CD8-positive, alpha-beta memory T cell (primary cell): ENCODE results near the gene FLRT2. TPM values are rescaled to one million over a fixed set of nuclear protein-coding genes. Genes with fewer than 3 reads are reported as not detected.

Source experiments
- CTCF ChIA-PET: fragments of 350-600 bp; sonication (Branson Sonifier 250); formaldehyde crosslinking; loops from one replicate; lab custom pipeline; 2021; ENCODE audit warnings: antibody characterized with exemption; lab: Charles Lee
- POLR2A ChIA-PET: fragments of 350-600 bp; sonication (Branson Sonifier 250); formaldehyde crosslinking; loops from one replicate; lab custom pipeline; 2021; ENCODE audit warnings: antibody characterized with exemption; lab: Charles Lee
- DNase-seq, 5 donors: peaks; one replicate each; pipeline versions ENCODE4 v3.0.0 to v3.0.0-alpha.2; 2020 to 2022; ENCODE audit warnings: mixed read lengths in 1 of 5
- H3K27ac ChIP-seq: one replicate; pipeline ENCODE4 v1.7.0; 2013; ENCODE audit warnings: low read depth, mild to moderate bottlenecking, low read length, moderate library complexity
- H3K27me3 ChIP-seq: 2 replicates; pipeline ENCODE4 v1.7.0; 2013; ENCODE audit warnings: low read length, mild to moderate bottlenecking; ENCODE audit not compliant: insufficient read depth, poor library complexity, severe bottlenecking
- H3K36me3 ChIP-seq: 2 replicates; pipeline ENCODE4 v1.7.0; 2013; ENCODE audit warnings: mild to moderate bottlenecking, low read length, moderate library complexity; ENCODE audit not compliant: insufficient read depth
- H3K4me1 ChIP-seq: 2 replicates; pipeline ENCODE4 v1.7.0; 2013; ENCODE audit warnings: mild to moderate bottlenecking, low read length, moderate library complexity; ENCODE audit not compliant: insufficient read depth
- H3K4me3 ChIP-seq: 2 replicates; pipeline ENCODE4 v1.7.0; 2013; ENCODE audit warnings: mild to moderate bottlenecking, low read length
- H3K9me3 ChIP-seq: 2 replicates; pipeline ENCODE4 v1.7.0; 2013; ENCODE audit warnings: mild to moderate bottlenecking, low read length
- H3K27ac Mint-ChIP-seq, 8 donors: one replicate each; pipeline ENCODE4 v1.8.0; 2020 to 2021; ENCODE audit warnings: mixed read lengths in 8 of 8, mild to moderate bottlenecking in 6 of 8, inconsistent platforms in 3 of 8, moderate library complexity in 3 of 8
- H3K27me3 Mint-ChIP-seq, 2 donors: one replicate each; pipeline ENCODE4 v1.8.0; 2020 to 2021; ENCODE audit warnings: mixed read lengths in 2 of 2, mild to moderate bottlenecking in 1 of 2, moderate library complexity in 1 of 2
- H3K36me3 Mint-ChIP-seq, 3 donors: one replicate each; pipeline ENCODE4 v1.8.0; 2020 to 2021; ENCODE audit warnings: mixed read lengths in 3 of 3, inconsistent platforms in 1 of 3, mild to moderate bottlenecking in 1 of 3
- H3K4me1 Mint-ChIP-seq, 3 donors: one replicate each; pipeline ENCODE4 v1.8.0; 2020 to 2021; ENCODE audit warnings: mixed read lengths in 3 of 3, inconsistent platforms in 1 of 3, mild to moderate bottlenecking in 1 of 3
- H3K4me3 Mint-ChIP-seq, 7 donors: one replicate each; pipeline ENCODE4 v1.8.0; 2020 to 2021; ENCODE audit warnings: mixed read lengths in 7 of 7, mild to moderate bottlenecking in 6 of 7, moderate library complexity in 4 of 7, inconsistent platforms in 2 of 7
- H3K9me3 Mint-ChIP-seq, 5 donors: one replicate each; pipeline ENCODE4 v1.8.0; 2020 to 2022; ENCODE audit warnings: mixed read lengths in 5 of 5, mild to moderate bottlenecking in 3 of 5, moderate library complexity in 2 of 5, inconsistent platforms in 1 of 5
- polyA plus RNA-seq: library from polyadenylated mRNA; unstranded; fragments of 300-500 nt; fragmentation: Illumina TruSeq; gene quantifications from one replicate; pipeline ENCODE4 v1.2.3, GENCODE V29; 2021
- total RNA-seq, 2 experiments: library from RNA; stranded (reverse); gene quantifications; one replicate each; pipeline ENCODE4 v1.2.3, GENCODE V29; 2021

The FLRT2 gene
- total and polyA plus RNA-seq, 3 experiments from 2014 or later, result not detected

GRCh38 chr14:85562630-85563029, 32.7 kb downstream of the FLRT2 start:
- no peaks in the 10 kb centered on the region for H3K9me3 ChIP-seq
- Mint-ChIP-seq H3K36me3 (no peaks in the 10 kb centered on the region), H3K27me3 (no peaks in the 10 kb centered on the region), H3K27ac (no peak overlapping the region), H3K9me3 (peaks cover 0 to 10% (median 4%) of the 10 kb centered on the region in 5 donors), H3K4me1 (no peaks in the 10 kb centered on the region), H3K4me3 (no peak overlapping the region)
- H3K27ac ChIP-seq, result no peak overlapping the region
- no peaks in the 10 kb centered on the region for H3K4me1 ChIP-seq
- DNase-seq, result no peak
- H3K27me3 ChIP-seq, result no peaks in the 10 kb centered on the region
- H3K4me3 ChIP-seq, result no peak overlapping the region
- POLR2A ChIA-PET, result no interaction called here
- H3K36me3 ChIP-seq, result no peaks in the 10 kb centered on the region
- CTCF ChIA-PET, result no interaction called here

- H3K9me3 ChIP-seq, result no peaks in the 10 kb centered on the region
- H3K36me3 ChIP-seq, result no peaks in the 10 kb centered on the region
- ChIA-PET POLR2A (no interaction called here), CTCF (no interaction called here)
- no peak for DNase-seq
- H3K27me3 Mint-ChIP-seq, result no peaks in the 10 kb centered on the region
- H3K4me3 ChIP-seq, result no peak overlapping the region
- H3K4me1 ChIP-seq, result no peaks in the 10 kb centered on the region
- H3K27ac Mint-ChIP-seq, result no peak overlapping the region
- H3K4me1 Mint-ChIP-seq, result no peaks in the 10 kb centered on the region
- H3K4me3 Mint-ChIP-seq, result no peak overlapping the region
- no peak overlapping the region for H3K27ac ChIP-seq
- peaks cover 0 to 10% (median 3%) of the 10 kb centered on the region in 5 donors for H3K9me3 Mint-ChIP-seq
- H3K36me3 Mint-ChIP-seq, result no peaks in the 10 kb centered on the region
- H3K27me3 ChIP-seq, result no peaks in the 10 kb centered on the region
Observed at GRCh38 chr14:85564841-85565527, 35.0 kb downstream of the FLRT2 start.

GRCh38 chr14:85565862-85566296, 35.9 kb downstream of the FLRT2 start:
- Mint-ChIP-seq H3K4me1 (no peaks in the 10 kb centered on the region), H3K4me3 (no peak overlapping the region), H3K36me3 (no peaks in the 10 kb centered on the region), H3K27ac (no peak overlapping the region), H3K27me3 (no peaks in the 10 kb centered on the region), H3K9me3 (peaks cover 0 to 11% (median 4%) of the 10 kb centered on the region in 5 donors)
- Histone ChIP-seq H3K36me3 (no peaks in the 10 kb centered on the region), H3K27me3 (no peaks in the 10 kb centered on the region), H3K9me3 (no peaks in the 10 kb centered on the region), H3K27ac (no peak overlapping the region), H3K4me3 (no peak overlapping the region), H3K4me1 (no peaks in the 10 kb centered on the region)
- DNase-seq, result no peak
- ChIA-PET POLR2A (no interaction called here), CTCF (no interaction called here)

DNA sequence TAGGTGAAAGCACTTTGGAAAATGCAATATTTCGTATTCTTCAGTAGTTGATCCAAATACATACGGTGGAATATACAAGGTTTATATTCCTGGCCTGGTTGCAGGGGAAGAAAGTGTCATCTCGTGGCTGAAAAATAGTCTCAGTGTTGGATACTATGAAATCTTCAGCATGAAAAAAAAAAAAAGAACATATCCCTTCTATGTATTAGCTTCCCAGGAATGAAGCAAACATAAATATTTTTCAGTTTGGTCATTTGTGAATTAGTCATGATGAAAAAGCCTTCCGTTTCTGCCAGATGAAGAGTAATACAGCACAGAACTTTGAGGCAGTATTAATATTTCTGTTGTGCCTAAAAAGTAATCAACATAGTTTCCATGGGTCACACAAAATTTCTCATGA, 36.7 kb downstream of the FLRT2 start:
- Mint-ChIP-seq H3K27ac (no peak overlapping the region), H3K9me3 (peaks cover 0 to 14% (median 2%) of the 10 kb centered on the region in 5 donors), H3K27me3 (no peaks in the 10 kb centered on the region), H3K4me1 (no peaks in the 10 kb centered on the region), H3K36me3 (no peaks in the 10 kb centered on the region), H3K4me3 (no peak overlapping the region)
- ChIA-PET POLR2A (no interaction called here), CTCF (no interaction called here)
- Histone ChIP-seq H3K4me1 (no peaks in the 10 kb centered on the region), H3K4me3 (no peak overlapping the region), H3K27me3 (no peaks in the 10 kb centered on the region), H3K36me3 (no peaks in the 10 kb centered on the region), H3K27ac (no peak overlapping the region), H3K9me3 (no peaks in the 10 kb centered on the region)
- no peak for DNase-seq

GRCh38 chr14:85572011-85572410, 42.1 kb downstream of the FLRT2 start:
- no peak overlapping the region for H3K4me3 ChIP-seq
- Mint-ChIP-seq H3K4me3 (no peak overlapping the region), H3K9me3 (peaks cover 0 to 4% (median 1%) of the 10 kb centered on the region in 5 donors), H3K36me3 (no peaks in the 10 kb centered on the region), H3K27me3 (no peaks in the 10 kb centered on the region), H3K4me1 (no peaks in the 10 kb centered on the region), H3K27ac (no peak overlapping the region)
- H3K36me3 ChIP-seq, result no peaks in the 10 kb centered on the region
- DNase-seq, result no peak
- POLR2A ChIA-PET, result no interaction called here
- H3K27ac ChIP-seq, result no peak overlapping the region
- H3K27me3 ChIP-seq, result no peaks in the 10 kb centered on the region
- H3K9me3 ChIP-seq, result no peaks in the 10 kb centered on the region
- H3K4me1 ChIP-seq, result no peaks in the 10 kb centered on the region
- CTCF ChIA-PET, result no interaction called here

GRCh38 chr14:85572845-85573244, 42.9 kb downstream of the FLRT2 start:
- Histone ChIP-seq H3K36me3 (no peaks in the 10 kb centered on the region), H3K4me3 (no peak overlapping the region), H3K27me3 (no peaks in the 10 kb centered on the region), H3K9me3 (no peaks in the 10 kb centered on the region), H3K27ac (no peak overlapping the region), H3K4me1 (no peaks in the 10 kb centered on the region)
- Mint-ChIP-seq H3K9me3 (peaks cover 0 to 4% (median 1%) of the 10 kb centered on the region in 5 donors), H3K4me1 (no peaks in the 10 kb centered on the region), H3K27me3 (no peaks in the 10 kb centered on the region), H3K4me3 (no peak overlapping the region), H3K27ac (no peak overlapping the region), H3K36me3 (no peaks in the 10 kb centered on the region)
- POLR2A ChIA-PET, result no interaction called here
- no peak for DNase-seq
- CTCF ChIA-PET, result no interaction called here

- Histone ChIP-seq H3K9me3 (no peaks in the 10 kb centered on the region), H3K27ac (no peak overlapping the region), H3K4me3 (no peak overlapping the region), H3K36me3 (no peaks in the 10 kb centered on the region), H3K27me3 (no peaks in the 10 kb centered on the region), H3K4me1 (no peaks in the 10 kb centered on the region)
- no peak overlapping the region for H3K4me3 Mint-ChIP-seq
- ChIA-PET POLR2A (no interaction called here), CTCF (no interaction called here)
- H3K27me3 Mint-ChIP-seq, result no peaks in the 10 kb centered on the region
- H3K9me3 Mint-ChIP-seq, result peaks cover 0 to 4% (median 2%) of the 10 kb centered on the region in 5 donors
- DNase-seq, result no peak
- H3K36me3 Mint-ChIP-seq, result no peaks in the 10 kb centered on the region
- H3K27ac Mint-ChIP-seq, result no peak overlapping the region
- H3K4me1 Mint-ChIP-seq, result no peaks in the 10 kb centered on the region
Observed at GRCh38 chr14:85573406-85573805, 43.5 kb downstream of the FLRT2 start.

GRCh38 chr14:85574853-85575616, 45.1 kb downstream of the FLRT2 start:
- peaks cover 0 to 4% (median 2%) of the 10 kb centered on the region in 5 donors for H3K9me3 Mint-ChIP-seq
- H3K36me3 ChIP-seq, result no peaks in the 10 kb centered on the region
- ChIA-PET CTCF (no interaction called here), POLR2A (no interaction called here)
- H3K27me3 Mint-ChIP-seq, result no peaks in the 10 kb centered on the region
- no peak overlapping the region for H3K4me3 Mint-ChIP-seq
- no peaks in the 10 kb centered on the region for H3K27me3 ChIP-seq
- no peaks in the 10 kb centered on the region for H3K9me3 ChIP-seq
- DNase-seq, result no peak
- no peaks in the 10 kb centered on the region for H3K4me1 ChIP-seq
- H3K27ac ChIP-seq, result no peak overlapping the region
- H3K36me3 Mint-ChIP-seq, result no peaks in the 10 kb centered on the region
- no peak overlapping the region for H3K4me3 ChIP-seq
- no peaks in the 10 kb centered on the region for H3K4me1 Mint-ChIP-seq
- H3K27ac Mint-ChIP-seq, result no peak overlapping the region
